ENCODE results near the gene SPOCK1. TPM values are rescaled to one million over a fixed set of nuclear protein-coding genes. Genes with fewer than 3 reads are reported as not detected.

The SPOCK1 gene
- total and polyA plus RNA-seq, 10 donors, result 0.50 to 17.0 (median 6.6) TPM

DNA sequence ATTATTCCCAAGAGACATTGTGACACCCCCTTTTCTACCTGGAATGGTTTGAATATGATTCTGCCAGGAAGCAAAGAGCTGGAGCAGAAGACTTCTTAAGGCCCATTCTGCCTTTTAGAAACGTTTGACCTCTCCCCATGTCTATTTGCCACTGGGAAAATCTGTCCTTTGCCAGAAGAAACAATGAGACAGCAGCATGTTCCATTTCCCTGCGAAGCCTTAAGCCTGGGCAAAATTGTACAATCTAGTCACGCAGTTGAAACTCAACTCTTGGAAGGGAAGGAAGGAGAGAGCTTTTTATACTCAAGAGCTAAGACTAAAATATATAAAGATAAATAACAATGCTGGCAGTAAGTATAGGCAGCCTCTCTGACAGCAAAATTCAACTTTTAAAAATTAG is 22.1 kb upstream of the SPOCK1 start:
- Histone ChIP-seq H3K4me3 (no peak overlapping the region), H3K27ac (no peak overlapping the region), H3K9me3 (no peaks in the 10 kb centered on the region), H3K36me3 (no peaks in the 10 kb centered on the region), H3K4me1 (no peaks in the 10 kb centered on the region), H3K27me3 (replicated peaks in 1 of 7) (peaks cover 0 to 8% (median 0%) of the 10 kb centered on the region in 7 donors)
- intact Hi-C loops (cut with DNase I; ENCODE audit: low total_unique reads), result no loop called here
- no peak for TF ChIP-seq CTCF (IDR thresholded peaks at IDR 0.05 in 8 of 11, conservative IDR thresholded peaks at IDR 0.05 in 3 of 11)
- no peak for TF ChIP-seq POLR2A (IDR thresholded peaks at IDR 0.05)
- TF ChIP-seq POLR2AphosphoS5 (IDR thresholded peaks at IDR 0.05), result no peak
- no peak for DNase-seq
- 66 to 80% (median 74%) methylated on average over 3 of the region's 3 CpGs for WGBS, 5 donors

DNA sequence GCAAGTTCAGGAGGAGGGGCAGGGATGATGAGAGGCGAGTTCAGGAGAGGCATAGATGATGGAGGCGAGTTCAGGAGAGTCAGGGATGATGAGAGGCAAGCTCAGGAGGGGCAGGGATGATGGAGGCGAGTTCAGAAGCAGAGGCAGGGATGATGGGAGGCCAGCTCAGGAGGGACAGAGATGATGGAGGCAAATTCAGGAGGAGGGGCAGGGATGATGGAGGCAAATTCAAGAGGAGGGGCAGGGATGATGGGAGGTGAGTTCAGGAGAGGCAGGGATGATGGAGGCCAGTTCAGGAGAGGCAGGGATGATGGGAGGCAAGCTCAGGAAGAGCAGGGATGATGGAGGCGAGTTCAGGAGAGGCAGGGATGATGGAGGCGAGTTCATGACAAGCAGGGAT is 17.8 kb upstream of the SPOCK1 start:
- no peaks in the 10 kb centered on the region for H3K36me3 ChIP-seq
- H3K4me1 ChIP-seq, result no peaks in the 10 kb centered on the region
- peaks cover 0 to 23% (median 0%) of the 10 kb centered on the region in 7 donors for H3K27me3 ChIP-seq (replicated peaks in 1 of 7)
- no peaks in the 10 kb centered on the region for H3K9me3 ChIP-seq
- intact Hi-C loops (cut with DNase I; ENCODE audit: low total_unique reads), result no loop called here
- 53 to 75% (median 72%) methylated on average over 5 of the region's 5 CpGs for WGBS, 5 donors
- TF ChIP-seq POLR2A (IDR thresholded peaks at IDR 0.05) (no peak), POLR2AphosphoS5 (IDR thresholded peaks at IDR 0.05) (no peak), CTCF (IDR thresholded peaks at IDR 0.05 in 8 of 11, conservative IDR thresholded peaks at IDR 0.05 in 3 of 11) (no peak)
- no peak overlapping the region for H3K4me3 ChIP-seq
- no peak for DNase-seq
- H3K27ac ChIP-seq, result no peak overlapping the region

DNA sequence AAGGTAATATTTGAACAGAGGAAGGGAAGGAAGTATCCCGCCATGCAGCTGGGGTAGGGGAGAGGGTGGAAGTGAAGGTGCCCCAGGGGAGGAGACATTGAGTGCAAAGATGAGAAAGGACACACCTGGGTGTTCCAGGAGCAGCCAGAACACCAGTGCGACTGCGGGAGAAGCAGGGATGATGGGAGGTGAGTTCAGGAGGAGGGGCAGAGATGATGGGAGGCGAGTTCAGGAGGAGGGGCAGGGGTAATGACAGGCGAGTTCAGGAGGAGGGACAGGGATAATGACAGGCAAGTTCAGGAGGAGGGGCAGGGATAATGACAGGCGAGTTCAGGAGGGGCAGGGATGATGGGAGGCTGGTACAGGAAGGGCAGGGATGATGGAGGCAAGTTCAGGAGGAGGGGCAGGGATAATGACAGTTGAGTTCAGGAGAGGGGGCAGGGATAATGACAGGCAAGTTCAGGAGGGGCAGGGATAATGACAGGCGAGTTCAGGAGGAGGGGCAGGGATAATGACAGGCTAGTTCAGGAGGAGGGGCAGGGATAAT is 17.2 kb upstream of the SPOCK1 start:
- Histone ChIP-seq H3K36me3 (no peaks in the 10 kb centered on the region), H3K4me1 (no peaks in the 10 kb centered on the region), H3K27me3 (replicated peaks in 1 of 7) (peaks cover 0 to 28% (median 0%) of the 10 kb centered on the region in 7 donors), H3K4me3 (no peak overlapping the region), H3K9me3 (peaks cover 0 to 6% (median 0%) of the 10 kb centered on the region in 8 donors), H3K27ac (no peak overlapping the region)
- no peak for TF ChIP-seq CTCF (IDR thresholded peaks at IDR 0.05 in 8 of 11, conservative IDR thresholded peaks at IDR 0.05 in 3 of 11)
- no peak for TF ChIP-seq POLR2AphosphoS5 (IDR thresholded peaks at IDR 0.05)
- no peak for TF ChIP-seq POLR2A (IDR thresholded peaks at IDR 0.05)
- 20 to 37% (median 30%) methylated on average over 7 of the region's 7 CpGs for WGBS, 5 donors
- no peak for DNase-seq
- intact Hi-C loops (cut with DNase I; ENCODE audit: low total_unique reads), result no loop called here

- H3K27ac ChIP-seq, result no peak overlapping the region
- intact Hi-C loops (cut with DNase I; ENCODE audit: low total_unique reads), result no loop called here
- H3K27me3 ChIP-seq (replicated peaks in 1 of 7), result peaks cover 0 to 28% (median 0%) of the 10 kb centered on the region in 7 donors
- H3K4me3 ChIP-seq, result no peak overlapping the region
- H3K36me3 ChIP-seq, result no peaks in the 10 kb centered on the region
- 78 to 88% (median 85%) methylated on average over 5 of the region's 5 CpGs for WGBS, 5 donors
- H3K4me1 ChIP-seq, result no peaks in the 10 kb centered on the region
- no peak for TF ChIP-seq POLR2A (IDR thresholded peaks at IDR 0.05)
- no peak for TF ChIP-seq CTCF (IDR thresholded peaks at IDR 0.05 in 8 of 11, conservative IDR thresholded peaks at IDR 0.05 in 3 of 11)
- no peak for TF ChIP-seq POLR2AphosphoS5 (IDR thresholded peaks at IDR 0.05)
- DNase-seq, result no peak
- peaks cover 0 to 7% (median 0%) of the 10 kb centered on the region in 8 donors for H3K9me3 ChIP-seq
Measured at GRCh38 chr5:137515238-137515637, 16.1 kb upstream of the SPOCK1 start.
